AG08395 (cell line): Measurements from ENCODE around the gene RETN.

Source experiments
- DNase-seq: peaks from one replicate; pipeline ENCODE4 v3.0.0; 2012; ENCODE audit warnings: mixed read lengths, low spot score

RETN gene

GRCh38 chr19:7668842-7669241, at the start of gene RETN:
Gene RETN (plus strand): TSS chr19:7669049. CDS start chr19:7669327, 278 bp downstream.
- no peak for DNase-seq

- no peak for DNase-seq
Measured at GRCh38 chr19:7619671-7620441, 49.0 kb upstream of the RETN start.

- no peak for DNase-seq
Measured at GRCh38 chr19:7620442-7621412, 48.1 kb upstream of the RETN start.

- DNase-seq: no peak
Measured at GRCh38 chr19:7622933-7623685, 45.7 kb upstream of the RETN start.

- no peak for DNase-seq
Measured at GRCh38 chr19:7623725-7624603, 44.9 kb upstream of the RETN start.

- DNase-seq: no peak
Measured at GRCh38 chr19:7624810-7625209, 44.0 kb upstream of the RETN start.

- no peak for DNase-seq
Measured at GRCh38 chr19:7625763-7626372, 43.0 kb upstream of the RETN start.

- no peak for DNase-seq
Measured at GRCh38 chr19:7627166-7627565, 41.7 kb upstream of the RETN start.

- no peak for DNase-seq
Measured at GRCh38 chr19:7628589-7629311, 40.1 kb upstream of the RETN start.

- DNase-seq: peak; percentile 100
Measured at GRCh38 chr19:7629347-7630054, 39.3 kb upstream of the RETN start, which contains the start of the genes PET100 and XAB2. Gene PET100 (plus strand): TSS chr19:7629793. CDS start chr19:7629834, 41 bp downstream. Gene XAB2 (minus strand): TSS chr19:7629545. CDS start chr19:7629527, 18 bp downstream.

- DNase-seq: no peak
Measured at GRCh38 chr19:7631577-7631976, 37.3 kb upstream of the RETN start.

- no peak for DNase-seq
Measured at GRCh38 chr19:7632340-7633203, 36.3 kb upstream of the RETN start.

- no peak for DNase-seq
Measured at GRCh38 chr19:7633698-7634097, 35.2 kb upstream of the RETN start, which contains the start of gene PCP2. Gene PCP2 (minus strand): TSS chr19:7633719. CDS start chr19:7633457, 262 bp downstream.

GRCh38 chr19:7635670-7636069, 33.2 kb upstream of the RETN start:
- no peak for DNase-seq

GRCh38 chr19:7636317-7636690, 32.5 kb upstream of the RETN start:
- no peak for DNase-seq

GRCh38 chr19:7636691-7637373, 32.0 kb upstream of the RETN start, which contains the start of gene STXBP2:
Gene STXBP2 (plus strand): TSS chr19:7637110. CDS start chr19:7637150, 40 bp downstream.
- DNase-seq: peak; percentile 33
